ENCODE data around the gene PTPRG. TPM values are rescaled to one million over a fixed set of nuclear protein-coding genes. Genes with fewer than 3 reads are reported as not detected.

Gene PTPRG
- total and polyA plus RNA-seq, 2 experiments from 2014 or later: 15.2 to 45.7 TPM

DNA sequence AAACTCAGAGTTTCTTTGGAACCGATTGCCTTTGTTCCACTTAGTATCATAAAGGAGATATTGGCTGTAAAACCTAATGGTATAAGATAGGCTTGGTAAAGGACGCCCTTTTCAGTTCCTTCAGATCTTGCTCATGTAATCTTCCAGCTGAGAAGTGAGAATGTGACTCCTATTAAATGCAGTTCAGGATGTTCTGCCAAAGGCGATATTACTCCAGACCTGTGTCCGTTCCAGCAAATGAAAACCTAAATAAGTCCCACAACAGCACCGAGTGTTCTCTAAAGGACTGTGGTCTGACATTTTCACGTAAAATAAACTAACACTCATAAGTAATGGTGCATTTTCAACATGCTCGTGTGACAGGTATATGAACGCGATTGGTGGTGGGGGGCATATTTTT lies 535.8 kb downstream of the PTPRG start:
- peak in 1 of 2 donors; percentile 32 for DNase-seq (ENCODE audit: low read depth in 1 of 2, low spot score in 1 of 2)
- H3K27me3 ChIP-seq: no peaks in the 10 kb centered on the region
- H3K36me3 ChIP-seq: no peaks in the 10 kb centered on the region
- no peak overlapping the region for H3K27ac ChIP-seq
- TF ChIP-seq, protein P1, sequence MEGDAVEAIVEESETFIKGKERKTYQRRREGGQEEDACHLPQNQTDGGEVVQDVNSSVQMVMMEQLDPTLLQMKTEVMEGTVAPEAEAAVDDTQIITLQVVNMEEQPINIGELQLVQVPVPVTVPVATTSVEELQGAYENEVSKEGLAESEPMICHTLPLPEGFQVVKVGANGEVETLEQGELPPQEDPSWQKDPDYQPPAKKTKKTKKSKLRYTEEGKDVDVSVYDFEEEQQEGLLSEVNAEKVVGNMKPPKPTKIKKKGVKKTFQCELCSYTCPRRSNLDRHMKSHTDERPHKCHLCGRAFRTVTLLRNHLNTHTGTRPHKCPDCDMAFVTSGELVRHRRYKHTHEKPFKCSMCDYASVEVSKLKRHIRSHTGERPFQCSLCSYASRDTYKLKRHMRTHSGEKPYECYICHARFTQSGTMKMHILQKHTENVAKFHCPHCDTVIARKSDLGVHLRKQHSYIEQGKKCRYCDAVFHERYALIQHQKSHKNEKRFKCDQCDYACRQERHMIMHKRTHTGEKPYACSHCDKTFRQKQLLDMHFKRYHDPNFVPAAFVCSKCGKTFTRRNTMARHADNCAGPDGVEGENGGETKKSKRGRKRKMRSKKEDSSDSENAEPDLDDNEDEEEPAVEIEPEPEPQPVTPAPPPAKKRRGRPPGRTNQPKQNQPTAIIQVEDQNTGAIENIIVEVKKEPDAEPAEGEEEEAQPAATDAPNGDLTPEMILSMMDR (IDR thresholded peaks at IDR 0.05; ENCODE audit: low read depth, low read length): no peak
- no peak overlapping the region for H3K4me3 ChIP-seq
- no peaks in the 10 kb centered on the region for H3K9me3 ChIP-seq (ENCODE audit: low read depth)
- no peaks in the 10 kb centered on the region for H3K4me1 ChIP-seq (ENCODE audit: low read depth)

DNA sequence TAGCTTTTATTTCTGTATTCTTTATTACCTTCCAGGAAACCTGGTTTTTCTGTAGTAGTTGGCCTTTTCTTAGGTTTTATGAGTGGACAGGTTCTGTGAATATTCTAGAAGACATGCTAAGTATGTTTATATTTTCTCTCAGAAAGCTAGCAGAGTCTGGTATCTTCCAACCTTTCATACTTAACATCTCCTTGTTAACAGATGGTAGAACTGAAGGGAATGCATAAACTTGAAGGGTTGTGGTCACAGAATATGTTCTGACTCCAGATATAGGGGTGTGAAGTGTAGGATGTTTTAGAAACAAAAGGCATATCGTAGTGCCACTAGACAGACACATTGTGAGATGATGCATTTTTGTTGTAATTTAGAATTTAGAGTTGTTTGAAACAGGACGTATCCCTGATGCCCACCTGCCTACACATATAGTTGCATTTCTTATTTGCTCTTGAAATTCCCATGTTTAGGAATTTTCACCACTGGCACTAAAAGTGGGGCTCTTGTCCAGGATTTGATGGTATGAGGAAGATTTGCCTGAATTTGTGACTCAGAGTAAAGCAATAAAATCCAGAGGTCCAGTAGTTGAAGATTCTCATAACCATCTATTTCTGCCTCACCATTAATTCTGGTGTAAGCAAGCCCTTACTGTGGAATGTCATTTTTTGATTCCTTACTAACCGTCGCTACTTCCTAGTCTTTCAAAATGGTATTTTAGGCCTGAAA lies 537.4 kb downstream of the PTPRG start:
- Histone ChIP-seq H3K27me3 (no peaks in the 10 kb centered on the region), H3K4me1 (ENCODE audit: low read depth) (no peaks in the 10 kb centered on the region), H3K36me3 (no peaks in the 10 kb centered on the region), H3K27ac (no peak overlapping the region), H3K9me3 (ENCODE audit: low read depth) (no peaks in the 10 kb centered on the region), H3K4me3 (no peak overlapping the region)
- TF ChIP-seq, protein P1 (IDR thresholded peaks at IDR 0.05; ENCODE audit: low read depth, low read length): no peak
- DNase-seq (ENCODE audit: low read depth in 1 of 2, low spot score in 1 of 2): no peak

- H3K27me3 ChIP-seq: no peaks in the 10 kb centered on the region
- no peaks in the 10 kb centered on the region for H3K9me3 ChIP-seq (ENCODE audit: low read depth)
- TF ChIP-seq, protein P1 (IDR thresholded peaks at IDR 0.05; ENCODE audit: low read depth, low read length): no peak
- no peak overlapping the region for H3K4me3 ChIP-seq
- H3K27ac ChIP-seq: no peak overlapping the region
- H3K4me1 ChIP-seq (ENCODE audit: low read depth): no peaks in the 10 kb centered on the region
- no peaks in the 10 kb centered on the region for H3K36me3 ChIP-seq
- DNase-seq (ENCODE audit: low read depth in 1 of 2, low spot score in 1 of 2): peak in 1 of 2 donors; percentile 43
These were observed 539.1 kb downstream of the PTPRG start for GRCh38 chr3:62100282-62100989.

DNA sequence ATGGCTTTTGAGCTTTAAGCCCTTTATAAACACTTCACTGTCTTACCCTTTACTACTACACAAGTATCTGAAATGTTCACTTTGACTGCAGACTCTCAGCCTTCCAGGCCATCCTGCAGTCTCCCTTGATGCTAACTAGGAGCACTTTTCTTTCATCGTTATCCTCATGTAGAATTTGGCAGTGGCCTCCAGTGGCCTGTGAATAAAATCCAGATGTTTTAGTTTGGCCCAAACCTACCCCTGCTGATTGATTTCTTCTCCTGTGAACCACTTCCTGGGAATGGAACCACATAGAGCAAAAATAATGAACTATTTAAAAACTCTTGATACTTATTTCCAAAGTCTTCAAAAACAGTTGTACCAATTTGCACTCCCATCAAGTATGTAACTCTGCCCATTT lies 540.1 kb downstream of the PTPRG start:
- Histone ChIP-seq H3K27me3 (no peaks in the 10 kb centered on the region), H3K9me3 (ENCODE audit: low read depth) (no peaks in the 10 kb centered on the region), H3K36me3 (no peaks in the 10 kb centered on the region), H3K4me3 (no peak overlapping the region), H3K27ac (no peak overlapping the region), H3K4me1 (ENCODE audit: low read depth) (no peaks in the 10 kb centered on the region)
- peak in 1 of 2 donors; percentile 38 for DNase-seq (ENCODE audit: low read depth in 1 of 2, low spot score in 1 of 2)
- TF ChIP-seq, protein P1 (IDR thresholded peaks at IDR 0.05; ENCODE audit: low read depth, low read length): no peak

- no peaks in the 10 kb centered on the region for H3K9me3 ChIP-seq (ENCODE audit: low read depth)
- no peaks in the 10 kb centered on the region for H3K27me3 ChIP-seq
- no peak for DNase-seq (ENCODE audit: low read depth in 1 of 2, low spot score in 1 of 2)
- no peak overlapping the region for H3K27ac ChIP-seq
- H3K36me3 ChIP-seq: no peaks in the 10 kb centered on the region
- TF ChIP-seq, protein P1 (IDR thresholded peaks at IDR 0.05; ENCODE audit: low read depth, low read length): no peak
- H3K4me3 ChIP-seq: no peak overlapping the region
- no peaks in the 10 kb centered on the region for H3K4me1 ChIP-seq (ENCODE audit: low read depth)
These were observed 542.2 kb downstream of the PTPRG start for GRCh38 chr3:62103531-62103930.
